ENCODE measurements around the gene ANKRD29. TPM values are rescaled to one million over a fixed set of nuclear protein-coding genes. Genes with fewer than 3 reads are reported as not detected.

Gene ANKRD29
- total and polyA plus RNA-seq, 2 donors (not counting 3 experiments of a cell fraction or from before 2014, with no cell fraction given) = 0.03 to 2.6 TPM

- no peaks in the 10 kb centered on the region for H3K4me1 ChIP-seq (ENCODE audit: control insufficient read depth, extremely low read depth, insufficient read depth, low read length)
- POLR2A ChIA-PET = no interaction called here
- intact Hi-C loops (cut with micrococcal nuclease) = no loop called here
- BruUV-seq (replicated peaks) = no TSS peak
- no peak overlapping the region for H3K9ac ChIP-seq (replicated peaks; ENCODE audit: extremely low read depth, insufficient read depth, low read length)
- no peaks in the 10 kb centered on the region for H3K9me3 ChIP-seq (replicated peaks; ENCODE audit: control insufficient read depth, insufficient read depth, low read length)
- H2AFZ ChIP-seq (ENCODE audit: low read depth, low read length) = no peak overlapping the region
- dilution Hi-C loops (cut with MboI; ENCODE audit: extremely low pct_ligation_motif_present, low sequenced_read_pairs) = no loop called here
- no peaks in the 10 kb centered on the region for H3K36me3 ChIP-seq (ENCODE audit: control insufficient read depth in 2 of 2, extremely low read depth in 1 of 2, insufficient read depth in 2 of 2, low read length in 2 of 2)
- no peak overlapping the region for H3K4me2 ChIP-seq (ENCODE audit: insufficient read depth, low read length)
- no peaks in the 10 kb centered on the region for H3K79me2 ChIP-seq (ENCODE audit: control insufficient read depth, insufficient read depth, low read length)
- DNase-seq (ENCODE audit: low read depth, low spot score) (no peak), FAIRE-seq (no peak)
- no peak overlapping the region for H3K27ac ChIP-seq (ENCODE audit: insufficient read depth, low read depth, low read length)
- CTCF ChIA-PET = no interaction called here
- H3K27me3 ChIP-seq (ENCODE audit: control insufficient read depth in 2 of 2, insufficient read depth in 2 of 2, low read length in 2 of 2) = peaks cover 16 to 23% of the 10 kb centered on the region in 2 experiments
- H3K4me3 ChIP-seq (replicated peaks in 1 of 3; ENCODE audit: insufficient read depth in 1 of 3, low read depth in 1 of 3, low read length in 3 of 3) = no peak overlapping the region
- H3K9me1 ChIP-seq (replicated peaks; ENCODE audit: control insufficient read depth, extremely low read depth, insufficient read depth, low read length) = no peaks in the 10 kb centered on the region
- no peaks in the 10 kb centered on the region for H4K20me1 ChIP-seq (replicated peaks; ENCODE audit: control insufficient read depth, extremely low read depth, insufficient read depth, low read length)
- TF ChIP-seq GATA2 (IDR thresholded peaks at IDR 0.05; ENCODE audit: insufficient read depth, insufficient read length, low read depth, low read length) (no peak), FOS (IDR thresholded peaks at IDR 0.05; ENCODE audit: borderline replicate concordance, insufficient read depth, low read length) (no peak), MYC (IDR thresholded peaks at IDR 0.05; ENCODE audit: low read depth, low read length) (no peak), POLR2A (IDR thresholded peaks at IDR 0.05; ENCODE audit: low read depth, low read length) (no peak), CTCF (IDR thresholded peaks at IDR 0.05; ENCODE audit: extremely low read depth in 1 of 2, insufficient read depth in 1 of 2, low read depth in 1 of 2, low read length in 2 of 2) (no peak), EZH2 (IDR thresholded peaks at IDR 0.05; ENCODE audit: borderline replicate concordance, low read depth, low read length, severe bottlenecking) (no peak), JUN (IDR thresholded peaks at IDR 0.05; ENCODE audit: borderline replicate concordance, insufficient read depth, insufficient read length, low read depth) (no peak), POLR2AphosphoS5 (IDR thresholded peaks at IDR 0.05; ENCODE audit: insufficient read depth, low read depth, low read length) (no peak), MAX (IDR thresholded peaks at IDR 0.05; ENCODE audit: insufficient read depth, insufficient read length) (no peak)
Observed at GRCh38 chr18:23673725-23674124, 11.0 kb upstream of the ANKRD29 start.
